HG02885 (cell line): ENCODE data around the gene ZNF608.

Experiments used
- ATAC-seq: cut with Tn5 transposase; IDR thresholded peaks from one replicate; pipeline ENCODE4 v1.9.1; 2021; ENCODE audit warnings: mild to moderate bottlenecking; ENCODE audit not compliant: unreplicated experiment, poor library complexity

ZNF608 gene

DNA sequence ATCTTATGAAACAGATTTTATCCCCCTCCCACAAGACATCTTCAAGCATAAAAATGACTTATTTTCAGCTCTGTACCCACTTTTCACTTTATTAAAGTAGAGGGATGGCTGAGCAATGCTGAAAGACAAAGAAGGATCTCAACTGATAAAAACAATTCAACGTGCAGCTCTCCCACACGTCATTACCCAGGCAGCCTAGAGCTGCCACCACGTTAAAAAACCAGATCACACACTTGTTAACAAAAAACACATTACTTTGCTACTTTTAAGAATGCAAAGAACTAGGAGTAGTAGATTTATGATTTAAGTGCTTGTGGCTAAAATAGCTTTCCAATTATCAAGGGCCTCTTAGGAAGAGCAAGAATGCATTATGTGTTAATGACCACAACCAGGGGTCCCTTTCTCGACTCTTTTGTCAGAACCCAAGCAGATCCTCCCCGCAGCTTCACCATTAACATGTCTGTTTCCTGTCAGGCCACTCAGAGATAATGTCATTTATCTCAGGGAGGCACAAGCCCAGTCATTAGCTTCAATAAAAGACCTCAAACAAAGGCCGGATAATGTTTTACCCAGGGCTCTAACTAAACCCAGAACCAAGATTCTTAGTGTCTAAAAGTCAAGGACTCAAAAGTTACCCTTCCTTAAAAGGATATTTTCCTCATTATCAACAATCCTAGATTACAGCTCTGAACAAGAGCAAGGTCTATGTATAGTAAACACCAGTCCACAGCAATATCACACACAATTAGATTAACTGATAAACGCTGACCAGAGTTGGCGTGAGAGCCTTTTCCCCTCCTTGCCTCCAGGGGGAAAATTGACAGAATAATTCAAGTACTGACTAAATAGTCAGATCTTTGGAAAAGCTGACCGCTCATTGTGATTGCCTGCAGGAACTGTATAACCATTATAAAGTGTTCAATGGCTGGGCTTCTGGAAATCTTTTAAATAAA is 7.5 kb downstream of the ZNF608 start:
- no peak for ATAC-seq

DNA sequence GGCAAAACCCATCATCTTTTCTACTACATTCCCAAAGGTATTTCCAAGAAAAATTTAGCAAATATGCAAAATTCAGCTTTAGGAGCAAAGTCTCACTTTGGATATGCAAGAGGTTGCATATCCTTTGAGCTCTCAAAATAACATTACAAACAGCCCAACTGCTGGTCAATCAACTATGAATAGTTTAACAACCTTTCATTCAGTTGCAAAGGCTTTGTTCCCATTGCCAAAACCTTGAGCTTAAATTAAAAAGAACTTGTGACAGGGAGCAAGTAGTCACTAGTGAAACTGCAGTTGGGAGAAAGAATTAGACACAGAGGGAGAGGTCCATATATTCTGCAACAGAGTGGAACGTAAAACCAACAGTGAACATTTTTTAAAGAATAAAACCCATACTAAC is 8.8 kb downstream of the ZNF608 start:
- ATAC-seq = no peak

GRCh38 chr5:124736805-124737188 is 9.6 kb downstream of the ZNF608 start:
- ATAC-seq = no peak

GRCh38 chr5:124736082-124736804 is 10.2 kb downstream of the ZNF608 start:
- ATAC-seq = no peak

- no peak for ATAC-seq
Measured at GRCh38 chr5:124735169-124735858, 11.1 kb downstream of the ZNF608 start.

DNA sequence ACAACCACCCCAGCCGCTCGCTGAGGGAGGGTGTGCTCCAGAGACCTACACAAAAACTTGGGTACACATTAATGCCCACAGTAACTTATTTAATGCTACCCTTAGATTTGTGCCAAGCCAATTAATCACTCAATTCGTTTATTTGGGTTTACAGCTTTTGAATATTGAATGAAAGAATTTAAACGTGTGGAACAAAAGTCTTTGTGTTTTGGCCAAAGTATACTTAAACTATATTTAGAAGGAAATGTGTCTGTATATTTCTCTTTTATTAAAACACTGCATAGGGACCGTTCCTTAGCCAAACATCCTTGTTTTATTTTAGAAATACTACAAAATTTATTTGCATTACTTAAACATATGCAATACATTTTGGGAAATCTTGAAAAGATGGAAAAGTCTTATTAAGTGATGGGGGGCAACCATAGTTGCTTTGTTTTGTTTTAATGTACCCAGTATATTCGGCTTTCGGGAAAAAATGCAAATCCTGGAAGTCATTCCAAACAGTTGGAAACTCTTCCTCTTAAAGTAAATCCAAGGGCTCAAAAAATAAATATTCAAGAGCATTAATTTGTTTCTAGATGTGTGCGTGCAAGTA is 11.8 kb downstream of the ZNF608 start:
- no peak for ATAC-seq

DNA sequence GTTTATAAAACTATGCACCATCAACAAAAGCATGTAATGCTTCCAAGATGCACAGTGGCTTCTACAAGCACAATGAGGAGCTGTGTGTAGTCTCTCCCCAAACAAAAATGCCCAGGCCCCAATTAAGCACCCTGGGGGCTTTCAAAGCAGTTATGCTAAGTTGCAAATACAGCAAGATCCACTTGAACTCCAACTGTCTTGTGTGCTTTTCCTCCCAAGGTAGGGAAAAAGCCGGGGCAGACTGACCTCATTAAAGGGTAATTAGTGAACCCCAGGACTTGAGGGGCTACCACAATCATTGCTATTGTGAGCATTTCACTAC is 13.1 kb downstream of the ZNF608 start:
- ATAC-seq = no peak

GRCh38 chr5:124732428-124733328 is 13.8 kb downstream of the ZNF608 start:
- ATAC-seq = no peak

- no peak for ATAC-seq
Measured at GRCh38 chr5:124730381-124730780, 16.1 kb downstream of the ZNF608 start.

DNA sequence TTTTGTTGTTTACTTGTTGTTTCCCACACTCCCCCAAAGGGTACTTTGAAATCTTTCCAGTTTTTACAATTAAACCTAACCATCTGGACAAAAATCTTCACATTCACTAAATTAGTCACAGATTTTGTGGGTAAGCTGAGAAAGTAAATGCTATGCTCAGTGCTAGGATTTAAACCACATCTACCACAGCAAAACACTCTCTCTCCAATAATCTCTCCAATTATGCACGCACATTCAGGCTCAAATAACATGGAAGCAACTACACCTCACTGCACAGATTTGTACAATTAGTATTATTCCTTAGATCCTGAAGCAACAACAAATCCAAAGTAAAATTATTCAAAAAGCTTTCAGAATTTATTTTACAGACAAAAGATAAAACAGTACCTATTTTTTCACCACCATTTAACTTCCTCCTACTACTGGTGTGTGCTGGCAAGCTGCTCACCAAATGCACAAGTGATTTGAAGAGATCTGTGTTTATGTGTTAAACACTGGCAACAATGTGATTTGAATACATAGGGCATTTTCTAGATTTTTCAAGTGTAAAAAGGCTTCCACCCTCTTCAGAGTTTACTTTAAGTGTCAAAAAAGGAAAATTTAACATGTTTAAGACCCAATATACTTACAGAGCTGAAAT is 16.6 kb downstream of the ZNF608 start:
- ATAC-seq = peak; percentile 53

DNA sequence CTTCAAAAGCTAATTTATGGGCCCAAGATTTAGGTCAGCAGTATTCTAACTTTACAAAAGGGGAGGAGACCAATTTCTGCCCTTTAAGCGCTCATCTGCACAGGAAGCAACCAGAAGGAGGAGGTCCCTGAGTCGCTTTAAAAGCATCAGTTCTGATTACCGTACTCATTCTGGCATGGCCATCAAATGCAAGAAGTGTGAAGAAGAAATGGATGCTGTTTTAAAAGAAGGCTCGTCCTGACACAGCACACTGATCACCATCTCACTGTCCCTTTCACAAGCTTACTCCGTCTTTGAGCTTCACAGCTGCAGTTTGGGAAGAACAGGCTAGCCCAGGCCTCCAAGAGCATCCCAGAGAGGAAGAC is 17.5 kb downstream of the ZNF608 start:
- ATAC-seq = no peak

- no peak for ATAC-seq
Measured at GRCh38 chr5:124728331-124728967, 18.0 kb downstream of the ZNF608 start.

DNA sequence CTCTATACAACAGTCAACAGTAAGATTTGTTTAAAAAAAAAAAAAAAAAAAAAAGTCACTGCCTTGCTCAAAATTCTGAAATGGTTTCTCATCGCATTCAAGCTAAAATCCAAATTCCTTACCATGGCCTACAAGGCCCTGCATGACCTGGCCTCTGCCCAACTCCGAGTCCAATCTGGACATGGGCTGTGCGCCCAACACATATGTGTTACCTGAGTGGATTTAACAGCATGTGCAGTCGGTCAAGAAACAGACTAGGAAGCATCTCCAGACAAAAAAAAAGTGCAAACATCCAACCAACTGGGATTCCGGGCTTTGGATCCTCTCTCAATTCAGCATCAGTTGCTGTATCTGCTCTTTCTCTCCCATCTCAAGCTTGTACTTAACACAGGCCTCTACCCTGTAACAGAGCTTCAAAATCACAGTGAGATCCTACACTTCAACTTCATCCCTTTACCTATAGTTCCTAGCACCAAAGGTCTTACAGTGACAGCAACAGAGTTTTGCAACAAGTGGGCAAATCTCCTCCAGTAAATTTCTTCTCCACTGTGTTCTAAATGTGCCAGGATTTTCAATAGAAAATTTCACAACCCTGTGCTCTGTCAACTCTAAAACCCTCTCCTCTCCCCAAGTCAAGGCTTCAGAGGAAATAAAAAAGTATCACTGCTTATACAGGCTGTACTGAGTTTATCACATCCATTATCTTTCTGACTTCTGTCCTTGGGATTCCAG is 19.6 kb downstream of the ZNF608 start:
- no peak for ATAC-seq

DNA sequence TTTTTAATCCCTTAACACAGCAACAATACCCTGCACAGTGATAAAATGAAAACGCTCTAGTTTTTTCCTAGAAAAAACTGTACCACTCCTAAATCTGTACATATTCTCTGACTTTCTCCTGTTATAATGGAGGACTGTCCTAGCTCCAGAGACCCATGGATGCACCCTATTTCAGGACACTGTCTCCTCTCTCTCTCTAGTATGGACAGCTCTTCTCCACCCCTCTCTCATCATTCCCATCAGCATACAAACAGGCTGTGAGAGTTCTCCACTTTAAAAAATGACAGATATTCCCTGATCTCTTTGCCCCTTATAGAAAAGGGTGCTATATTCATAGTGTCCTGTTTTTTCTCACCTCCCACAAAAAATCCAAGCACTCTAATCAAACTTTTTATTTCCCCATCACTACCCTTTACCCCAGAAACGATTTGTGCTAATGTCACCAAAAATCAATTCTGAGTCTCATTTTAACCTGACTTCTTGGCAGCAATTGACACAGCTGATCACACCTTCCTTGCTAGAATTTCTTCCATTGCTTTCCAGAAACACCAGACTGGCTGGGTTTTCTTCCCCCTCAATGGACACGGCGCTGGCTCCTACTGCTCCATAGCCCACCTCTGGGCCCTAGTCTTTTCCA is 20.7 kb downstream of the ZNF608 start:
- ATAC-seq = no peak

DNA sequence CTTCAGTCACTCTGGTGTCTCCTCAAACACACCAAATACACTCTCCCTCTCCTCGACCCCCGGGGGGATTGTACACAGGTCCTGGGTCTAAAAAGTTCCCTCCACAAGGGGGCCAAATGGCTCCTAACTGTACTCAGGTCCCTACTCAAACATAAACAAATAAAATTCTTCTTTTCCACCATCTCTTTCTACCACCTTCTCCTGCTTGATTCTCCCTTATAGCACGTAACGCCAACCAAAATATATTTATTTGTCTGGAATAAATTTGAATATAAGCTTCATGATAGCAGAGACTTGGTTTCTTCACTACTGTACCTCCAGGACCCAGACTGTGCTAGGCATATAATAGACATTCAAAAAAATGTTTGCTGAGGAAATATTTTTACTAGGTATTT is 21.4 kb downstream of the ZNF608 start:
- peak; percentile 58 for ATAC-seq

- ATAC-seq = peak; percentile 46
Measured at GRCh38 chr5:124724357-124725039, 21.9 kb downstream of the ZNF608 start.

- ATAC-seq = no peak
Measured at GRCh38 chr5:124721229-124721735, 25.2 kb downstream of the ZNF608 start.
